Measurements from ENCODE around the gene TMPRSS11F.
"Not testable (repeated sequence)": the region's sequence is repeated elsewhere in the genome, so short reads cannot be mapped to it uniquely, and the experiment has no call there.

TMPRSS11F gene

DNA sequence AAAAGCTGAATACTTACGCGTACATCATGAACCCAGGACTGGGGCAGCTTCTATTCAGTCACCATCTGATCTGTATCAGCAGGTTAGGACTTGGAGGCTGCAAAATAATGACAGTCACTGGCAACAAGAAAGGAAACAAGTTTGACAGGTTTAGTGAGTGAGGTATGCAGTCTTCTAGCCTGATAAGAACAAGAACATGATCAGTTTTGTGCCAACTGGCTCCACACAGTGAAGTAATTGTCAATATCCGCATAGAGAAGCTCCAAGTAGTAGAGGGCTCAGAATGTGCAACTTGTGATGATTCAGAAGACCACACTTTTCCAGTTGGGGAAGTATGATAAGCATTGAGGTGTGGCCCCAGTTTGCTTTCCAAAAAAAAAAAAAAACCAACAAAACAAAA is at the start of gene TMPRSS11F:
TSS of gene TMPRSS11F (minus strand) at position 77 of the 400 bp plus-strand sequence. CDS start at position 28, 49 bp downstream.
- FAIRE-seq = no peak

DNA sequence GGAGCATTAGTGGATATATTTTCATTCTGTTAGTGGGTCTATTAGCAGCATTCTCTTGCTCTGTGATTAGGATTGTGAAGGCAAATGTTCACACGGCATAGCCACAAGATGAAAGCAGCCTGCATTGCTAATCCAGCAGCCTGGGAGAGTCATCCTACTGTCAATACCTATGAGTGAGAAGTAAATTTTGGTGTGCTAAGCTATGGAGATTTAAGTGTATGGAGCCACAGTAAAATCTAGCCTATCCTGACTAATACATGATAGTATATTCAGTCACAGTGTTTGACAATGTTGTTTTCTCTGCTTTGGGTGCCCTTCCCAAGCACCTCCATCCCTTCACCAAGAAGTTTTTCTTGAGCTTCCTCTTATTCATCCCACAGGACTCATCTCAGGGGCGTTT is 47.2 kb upstream of the TMPRSS11F start:
- FAIRE-seq = no peak

GRCh38 chr4:68176500-68176899 is 46.8 kb upstream of the TMPRSS11F start:
- FAIRE-seq = no peak

DNA sequence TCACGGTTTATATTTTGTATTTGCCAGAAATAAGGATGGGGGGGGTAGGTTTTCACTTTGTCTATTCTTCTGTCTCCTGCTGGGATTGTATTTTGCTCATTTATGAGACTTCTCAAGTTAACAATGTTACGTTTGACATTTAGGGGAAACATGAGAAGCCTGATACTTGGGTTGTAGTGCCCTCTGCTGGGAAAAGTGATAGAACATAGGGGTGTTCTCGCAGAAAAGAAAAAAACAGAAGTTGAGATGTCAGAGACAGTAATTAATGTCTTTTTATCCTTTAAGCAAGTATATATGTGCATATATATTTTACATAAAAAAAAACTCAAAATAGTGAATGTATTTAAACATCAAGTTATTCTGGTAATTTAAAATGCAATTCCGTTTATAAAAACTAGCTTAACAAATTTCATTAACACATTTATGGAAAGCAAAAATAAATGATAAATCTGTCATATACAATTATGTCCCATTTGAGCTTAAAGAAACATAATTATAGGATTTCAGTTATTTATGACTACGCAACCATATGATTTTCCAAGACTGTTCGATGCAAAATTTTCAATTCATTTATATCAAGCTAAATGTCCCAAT is 46.0 kb upstream of the TMPRSS11F start:
- peak; percentile 92 for FAIRE-seq

DNA sequence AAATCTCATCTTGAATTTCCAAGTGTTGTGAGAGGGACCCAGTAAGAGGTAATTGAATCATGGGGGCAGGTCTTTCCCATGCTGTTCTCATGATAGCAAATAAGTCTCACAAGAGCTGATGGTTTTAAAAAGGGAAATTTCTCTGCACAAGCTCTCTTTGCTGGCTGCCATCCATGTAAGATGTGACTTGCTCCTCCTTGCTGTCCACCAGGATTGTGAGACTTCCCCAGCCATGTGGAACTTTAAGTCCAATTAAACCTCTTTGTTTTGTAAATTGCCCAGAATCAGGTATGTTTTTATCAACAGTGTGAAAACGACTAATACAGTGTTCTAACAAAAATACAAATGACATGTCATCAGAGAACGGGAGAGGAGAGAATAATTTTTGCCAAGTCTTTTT is 44.7 kb upstream of the TMPRSS11F start:
- FAIRE-seq = not testable (repeated sequence)

DNA sequence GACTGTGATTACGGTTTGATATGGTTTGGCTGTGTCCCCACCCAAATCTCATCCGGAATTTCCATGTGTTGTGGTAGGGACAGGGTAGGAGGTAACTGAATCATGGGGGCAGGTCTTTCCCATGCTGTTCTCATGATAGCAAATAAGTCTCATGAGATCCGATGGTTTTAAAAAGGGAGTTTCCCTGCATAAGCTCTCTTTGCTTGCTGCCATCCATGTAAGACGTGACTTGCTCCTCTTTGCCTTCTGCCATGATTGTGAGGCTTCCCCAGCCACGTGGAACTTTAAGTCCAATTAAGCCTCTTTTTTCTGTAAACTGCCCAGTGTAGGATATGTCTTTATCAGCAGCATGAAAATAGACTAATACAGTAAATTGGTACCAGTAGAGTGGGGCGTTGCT is 42.5 kb upstream of the TMPRSS11F start:
- not testable (repeated sequence) for FAIRE-seq

DNA sequence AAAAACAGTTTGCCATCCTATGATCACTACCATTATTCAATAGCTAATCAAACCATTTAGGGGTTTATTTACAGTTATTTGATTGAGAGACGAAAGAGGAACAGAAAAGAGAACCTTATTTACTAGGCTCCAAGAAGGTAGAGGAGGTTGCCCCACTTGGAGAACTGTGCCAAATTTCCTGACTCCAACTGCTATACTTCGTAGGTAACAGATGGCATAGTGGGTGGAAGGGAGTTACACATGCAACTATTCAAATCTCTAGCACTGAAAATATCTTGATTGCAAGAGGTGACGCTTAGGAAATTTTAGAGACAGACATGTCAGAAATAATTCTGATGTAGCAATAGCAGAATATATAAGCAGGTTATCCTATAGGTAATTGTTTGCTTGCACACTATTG is 38.0 kb upstream of the TMPRSS11F start:
- FAIRE-seq = no peak

- no peak for FAIRE-seq
Observed at GRCh38 chr4:68167166-68167565, 37.5 kb upstream of the TMPRSS11F start.

- FAIRE-seq = no peak
Observed at GRCh38 chr4:68163754-68164153, 34.1 kb upstream of the TMPRSS11F start.

GRCh38 chr4:68162196-68162595 is 32.5 kb upstream of the TMPRSS11F start:
- no peak for FAIRE-seq

DNA sequence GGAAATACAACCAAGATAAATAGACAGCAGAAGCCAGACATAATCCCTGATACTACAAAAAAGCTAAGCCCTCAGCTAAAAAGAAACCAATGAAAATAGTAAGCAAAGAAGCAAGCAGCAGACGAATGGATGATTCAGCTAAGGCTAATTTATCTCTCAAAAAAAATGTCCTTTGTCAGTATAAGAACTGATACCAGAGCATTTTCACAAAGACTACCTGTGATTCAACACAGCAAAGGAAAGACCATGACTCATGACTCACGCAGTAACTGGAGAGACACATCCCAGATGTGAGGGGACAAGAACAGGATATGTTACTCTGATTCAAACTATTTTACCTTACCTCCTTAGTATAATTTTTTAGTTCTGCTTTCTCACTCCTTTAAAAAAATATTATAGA is 22.7 kb upstream of the TMPRSS11F start:
- FAIRE-seq = no peak

- no peak for FAIRE-seq
Observed at GRCh38 chr4:68148800-68149685, 19.4 kb upstream of the TMPRSS11F start.

- no peak for FAIRE-seq
Observed at GRCh38 chr4:68147079-68147478, 17.4 kb upstream of the TMPRSS11F start.

GRCh38 chr4:68145261-68145660 is 15.6 kb upstream of the TMPRSS11F start:
- FAIRE-seq = no peak

DNA sequence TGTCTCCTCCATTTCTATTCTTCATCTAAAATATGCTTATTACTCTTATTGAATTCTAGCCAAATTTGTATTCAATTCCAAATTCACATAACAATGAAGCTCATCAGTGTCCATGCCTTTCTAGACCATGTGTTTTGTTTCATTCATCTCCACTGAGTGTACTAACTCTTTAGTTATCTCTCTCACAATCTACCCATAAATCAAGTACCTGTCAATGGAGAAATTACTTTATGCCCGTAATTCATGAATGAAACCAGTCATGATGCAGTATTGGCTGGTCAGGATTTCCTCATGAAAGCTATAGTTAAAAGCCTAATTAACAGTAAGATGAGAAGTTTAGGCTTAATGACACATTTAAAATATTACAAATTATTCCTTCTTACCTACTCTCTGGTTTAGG is 12.2 kb upstream of the TMPRSS11F start:
- no peak for FAIRE-seq

DNA sequence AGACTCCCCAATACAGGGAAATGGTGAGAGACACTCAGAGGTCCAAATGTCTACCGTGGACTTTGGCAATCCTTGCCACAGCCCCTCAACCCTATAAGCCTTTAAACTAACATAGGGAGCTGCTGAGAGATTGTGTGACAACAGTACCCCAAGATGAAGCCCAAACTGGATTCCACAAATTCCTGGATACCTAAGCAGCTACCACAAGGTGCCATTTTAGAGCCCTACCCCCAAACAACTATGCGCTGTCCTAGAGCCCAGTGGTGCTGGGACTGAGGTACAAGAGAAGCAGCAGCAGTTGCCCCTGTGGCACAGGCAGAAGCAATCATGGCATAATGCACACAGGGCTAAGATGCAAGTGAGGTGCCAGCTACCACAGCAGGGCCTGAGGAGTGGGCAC is 2.7 kb upstream of the TMPRSS11F start:
- no peak for FAIRE-seq

DNA sequence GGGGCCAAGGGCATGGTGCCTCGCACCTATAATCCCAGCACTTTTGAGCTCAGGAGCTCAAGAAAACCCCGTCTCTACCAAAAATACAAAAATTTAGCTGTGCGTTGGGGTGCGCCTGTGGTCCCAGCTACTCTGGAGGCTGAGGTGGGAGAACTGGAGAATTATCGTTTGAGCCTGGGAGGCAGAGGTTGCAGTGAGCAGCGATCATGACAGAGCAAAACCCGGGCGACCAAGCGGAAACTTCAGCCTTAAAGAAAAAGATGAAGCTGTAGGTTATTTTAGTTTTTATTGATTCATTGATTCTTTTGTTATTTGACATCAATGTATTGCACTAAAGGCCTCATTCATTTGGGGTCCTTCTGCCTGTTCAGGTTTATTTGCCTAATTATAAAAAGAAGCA is 5.4 kb downstream of the TMPRSS11F start:
- no peak for FAIRE-seq

GRCh38 chr4:68123525-68123924 is 6.1 kb downstream of the TMPRSS11F start:
- FAIRE-seq = no peak

DNA sequence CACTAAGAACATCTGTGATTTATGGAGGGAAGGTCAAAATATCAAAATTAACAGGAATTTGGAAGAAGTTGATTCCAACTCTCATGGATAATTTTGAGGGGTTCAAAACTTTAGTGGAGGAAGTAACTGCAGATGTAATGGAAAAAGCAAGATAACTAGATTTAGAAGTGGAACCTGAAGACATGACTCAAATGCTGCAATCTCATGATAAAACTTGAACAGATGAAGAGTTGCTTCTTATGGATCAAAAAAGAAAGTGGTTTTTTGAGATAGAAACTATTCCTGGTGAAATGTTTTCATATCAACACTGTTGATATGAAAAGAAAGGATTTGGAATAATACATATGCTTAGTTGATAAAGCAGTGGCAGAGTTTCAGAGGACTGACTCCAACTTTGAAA is 9.7 kb downstream of the TMPRSS11F start:
- no peak for FAIRE-seq

- FAIRE-seq = peak; percentile 18
Observed at GRCh38 chr4:68110441-68110840, 19.2 kb downstream of the TMPRSS11F start.

GRCh38 chr4:68109868-68110267 is 19.8 kb downstream of the TMPRSS11F start:
- FAIRE-seq = no peak

DNA sequence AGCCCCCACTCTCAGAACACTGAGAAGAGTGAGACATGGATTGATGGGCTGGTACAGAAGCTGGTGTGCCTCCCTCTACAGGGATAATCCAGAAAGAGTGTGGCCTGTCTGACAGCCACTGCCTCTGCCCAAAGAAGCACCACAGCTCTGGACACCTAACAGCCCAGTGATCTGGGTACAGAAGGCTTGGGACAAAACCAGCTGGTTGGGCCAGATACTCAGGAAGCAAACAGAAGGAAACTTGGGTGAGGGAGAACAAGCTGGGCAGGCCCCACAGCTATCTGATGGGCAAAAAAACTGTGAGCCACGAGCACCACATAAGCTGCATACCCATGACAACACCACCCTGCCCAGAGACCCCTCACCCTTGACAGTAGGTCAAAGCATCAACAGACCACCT is 46.9 kb downstream of the TMPRSS11F start:
- FAIRE-seq = no peak

DNA sequence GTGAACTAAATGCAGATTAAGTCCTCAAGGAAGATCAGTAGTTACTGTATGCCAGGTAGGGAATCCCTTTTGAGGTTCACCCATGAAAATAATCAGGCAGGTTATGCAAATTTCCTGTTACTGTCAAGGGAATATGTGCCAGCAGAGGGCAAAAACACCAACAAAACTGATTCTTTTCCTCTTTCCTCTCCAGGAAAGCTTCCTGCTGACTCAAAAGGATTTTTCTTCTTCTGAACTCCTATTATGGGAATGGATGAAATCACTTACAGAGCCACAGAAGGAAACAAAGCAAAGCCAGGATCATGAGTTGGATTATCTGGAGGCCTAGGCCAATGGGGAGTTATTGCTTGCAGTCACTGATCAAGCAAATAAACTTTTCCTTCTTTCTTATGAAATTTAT is 49.7 kb downstream of the TMPRSS11F start:
- no peak for FAIRE-seq

DNA sequence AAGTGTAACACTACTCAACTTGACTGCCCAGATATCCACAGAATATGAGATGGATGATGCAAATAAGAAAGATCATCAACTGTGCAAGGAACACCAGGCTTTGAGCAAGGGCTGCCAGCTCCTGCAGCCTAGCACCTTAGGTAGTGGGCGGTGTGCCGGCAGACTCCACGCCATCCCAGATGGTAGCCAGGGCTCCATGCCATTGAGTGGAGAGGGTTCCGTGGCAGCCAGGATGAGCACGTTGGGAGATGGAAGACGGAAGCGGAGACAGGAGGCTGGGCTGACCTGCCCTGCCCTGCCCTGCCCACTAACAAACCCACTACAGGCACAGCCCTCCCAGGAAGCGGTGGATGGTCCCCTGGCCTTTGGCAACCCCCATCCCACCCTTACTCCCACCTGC is 51.9 kb downstream of the TMPRSS11F start:
- FAIRE-seq = no peak
